ENCODE data around the gene NR6A1. TPM values are rescaled to one million over a fixed set of nuclear protein-coding genes. Genes with fewer than 3 reads are reported as not detected.

NR6A1 gene
- total and polyA plus RNA-seq, 2 experiments from 2014 or later: 44.2 to 139 TPM

DNA sequence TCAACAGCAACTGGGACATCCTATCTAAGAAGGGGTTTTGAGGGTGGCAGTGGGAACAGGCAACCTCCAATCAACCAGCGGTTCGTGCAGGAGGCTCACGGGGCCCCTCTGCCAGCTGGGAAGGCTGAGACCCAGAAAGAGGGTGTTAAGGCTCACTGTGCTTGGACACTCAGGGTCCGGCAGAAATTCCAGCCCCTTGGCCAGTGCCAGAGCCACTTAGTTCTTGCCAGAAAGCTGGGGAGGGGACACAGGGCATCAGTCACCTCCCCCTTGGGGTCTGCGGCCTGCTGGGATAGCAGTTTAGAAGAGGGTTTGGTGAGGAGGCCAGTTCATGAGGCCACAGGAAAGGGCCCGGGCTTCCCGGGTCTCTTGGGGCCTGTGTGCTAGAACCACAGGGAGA is 300.4 kb downstream of the NR6A1 start:
- no peaks in the 10 kb centered on the region for H3K79me2 ChIP-seq (replicated peaks; ENCODE audit: insufficient read depth)
- no peak overlapping the region for H3K4me3 ChIP-seq
- no peaks in the 10 kb centered on the region for H3F3A ChIP-seq (replicated peaks; ENCODE audit: low read depth)
- Mint-ChIP-seq H3K27me3 (ENCODE audit: insufficient read depth, low read depth, poor library complexity) (peaks cover 10% of the 10 kb centered on the region), H3K4me1 (no peaks in the 10 kb centered on the region; the same call in 1 of the 3 replicates), H3K9me3 (no peaks in the 10 kb centered on the region), H3K27ac (no peak overlapping the region), H3K36me3 (ENCODE audit: low read depth) (no peaks in the 10 kb centered on the region), H3K4me3 (no peak overlapping the region)
- no peaks in the 10 kb centered on the region for H3K4me1 ChIP-seq (ENCODE audit: insufficient read depth)
- no peak overlapping the region for H3K4me2 ChIP-seq
- ATAC-seq (no peak), DNase-seq (ENCODE audit: low spot score) (no peak)
- peaks cover under 1% of the 10 kb centered on the region; the same call in 1 of the 2 replicates for H3K27me3 ChIP-seq (ENCODE audit: insufficient read depth)
- no peaks in the 10 kb centered on the region for H3K9me2 ChIP-seq (ENCODE audit: insufficient read depth)
- H3K27ac ChIP-seq (ENCODE audit: low read depth): no peak overlapping the region
- no peaks in the 10 kb centered on the region for H4K20me1 ChIP-seq (replicated peaks; ENCODE audit: insufficient read depth)
- no peaks in the 10 kb centered on the region for H3K36me3 ChIP-seq (ENCODE audit: insufficient read depth)
- TF ChIP-seq NANOG (IDR thresholded peaks at IDR 0.05; ENCODE audit: borderline replicate concordance) (no peak), JUNB (IDR thresholded peaks at IDR 0.05; ENCODE audit: unreplicated experiment) (no peak), CREB1 (CRISPR knock-in tag; IDR thresholded peaks at IDR 0.05; ENCODE audit: low read depth) (no peak), ZNF331 (CRISPR knock-in tag; IDR thresholded peaks at IDR 0.05; ENCODE audit: low read depth) (no peak), ZNF114 (CRISPR knock-in tag; IDR thresholded peaks at IDR 0.05) (no peak), POLR2AphosphoS5 (IDR thresholded peaks at IDR 0.05; ENCODE audit: low read depth) (no peak), EZH2 (IDR thresholded peaks at IDR 0.05; ENCODE audit: low read depth, unreplicated experiment) (no peak), EZH2phosphoT487 (IDR thresholded peaks at IDR 0.05; ENCODE audit: unreplicated experiment) (no peak), STAT1 (IDR thresholded peaks at IDR 0.05; ENCODE audit: unreplicated experiment) (no peak)
- TF ChIP-seq, protein P1, sequence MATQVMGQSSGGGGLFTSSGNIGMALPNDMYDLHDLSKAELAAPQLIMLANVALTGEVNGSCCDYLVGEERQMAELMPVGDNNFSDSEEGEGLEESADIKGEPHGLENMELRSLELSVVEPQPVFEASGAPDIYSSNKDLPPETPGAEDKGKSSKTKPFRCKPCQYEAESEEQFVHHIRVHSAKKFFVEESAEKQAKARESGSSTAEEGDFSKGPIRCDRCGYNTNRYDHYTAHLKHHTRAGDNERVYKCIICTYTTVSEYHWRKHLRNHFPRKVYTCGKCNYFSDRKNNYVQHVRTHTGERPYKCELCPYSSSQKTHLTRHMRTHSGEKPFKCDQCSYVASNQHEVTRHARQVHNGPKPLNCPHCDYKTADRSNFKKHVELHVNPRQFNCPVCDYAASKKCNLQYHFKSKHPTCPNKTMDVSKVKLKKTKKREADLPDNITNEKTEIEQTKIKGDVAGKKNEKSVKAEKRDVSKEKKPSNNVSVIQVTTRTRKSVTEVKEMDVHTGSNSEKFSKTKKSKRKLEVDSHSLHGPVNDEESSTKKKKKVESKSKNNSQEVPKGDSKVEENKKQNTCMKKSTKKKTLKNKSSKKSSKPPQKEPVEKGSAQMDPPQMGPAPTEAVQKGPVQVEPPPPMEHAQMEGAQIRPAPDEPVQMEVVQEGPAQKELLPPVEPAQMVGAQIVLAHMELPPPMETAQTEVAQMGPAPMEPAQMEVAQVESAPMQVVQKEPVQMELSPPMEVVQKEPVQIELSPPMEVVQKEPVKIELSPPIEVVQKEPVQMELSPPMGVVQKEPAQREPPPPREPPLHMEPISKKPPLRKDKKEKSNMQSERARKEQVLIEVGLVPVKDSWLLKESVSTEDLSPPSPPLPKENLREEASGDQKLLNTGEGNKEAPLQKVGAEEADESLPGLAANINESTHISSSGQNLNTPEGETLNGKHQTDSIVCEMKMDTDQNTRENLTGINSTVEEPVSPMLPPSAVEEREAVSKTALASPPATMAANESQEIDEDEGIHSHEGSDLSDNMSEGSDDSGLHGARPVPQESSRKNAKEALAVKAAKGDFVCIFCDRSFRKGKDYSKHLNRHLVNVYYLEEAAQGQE (IDR thresholded peaks at IDR 0.05; ENCODE audit: unreplicated experiment): no peak
- TF ChIP-seq, protein P2, sequence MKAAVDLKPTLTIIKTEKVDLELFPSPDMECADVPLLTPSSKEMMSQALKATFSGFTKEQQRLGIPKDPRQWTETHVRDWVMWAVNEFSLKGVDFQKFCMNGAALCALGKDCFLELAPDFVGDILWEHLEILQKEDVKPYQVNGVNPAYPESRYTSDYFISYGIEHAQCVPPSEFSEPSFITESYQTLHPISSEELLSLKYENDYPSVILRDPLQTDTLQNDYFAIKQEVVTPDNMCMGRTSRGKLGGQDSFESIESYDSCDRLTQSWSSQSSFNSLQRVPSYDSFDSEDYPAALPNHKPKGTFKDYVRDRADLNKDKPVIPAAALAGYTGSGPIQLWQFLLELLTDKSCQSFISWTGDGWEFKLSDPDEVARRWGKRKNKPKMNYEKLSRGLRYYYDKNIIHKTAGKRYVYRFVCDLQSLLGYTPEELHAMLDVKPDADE (IDR thresholded peaks at IDR 0.05): no peak
- TF ChIP-seq, protein P3, sequence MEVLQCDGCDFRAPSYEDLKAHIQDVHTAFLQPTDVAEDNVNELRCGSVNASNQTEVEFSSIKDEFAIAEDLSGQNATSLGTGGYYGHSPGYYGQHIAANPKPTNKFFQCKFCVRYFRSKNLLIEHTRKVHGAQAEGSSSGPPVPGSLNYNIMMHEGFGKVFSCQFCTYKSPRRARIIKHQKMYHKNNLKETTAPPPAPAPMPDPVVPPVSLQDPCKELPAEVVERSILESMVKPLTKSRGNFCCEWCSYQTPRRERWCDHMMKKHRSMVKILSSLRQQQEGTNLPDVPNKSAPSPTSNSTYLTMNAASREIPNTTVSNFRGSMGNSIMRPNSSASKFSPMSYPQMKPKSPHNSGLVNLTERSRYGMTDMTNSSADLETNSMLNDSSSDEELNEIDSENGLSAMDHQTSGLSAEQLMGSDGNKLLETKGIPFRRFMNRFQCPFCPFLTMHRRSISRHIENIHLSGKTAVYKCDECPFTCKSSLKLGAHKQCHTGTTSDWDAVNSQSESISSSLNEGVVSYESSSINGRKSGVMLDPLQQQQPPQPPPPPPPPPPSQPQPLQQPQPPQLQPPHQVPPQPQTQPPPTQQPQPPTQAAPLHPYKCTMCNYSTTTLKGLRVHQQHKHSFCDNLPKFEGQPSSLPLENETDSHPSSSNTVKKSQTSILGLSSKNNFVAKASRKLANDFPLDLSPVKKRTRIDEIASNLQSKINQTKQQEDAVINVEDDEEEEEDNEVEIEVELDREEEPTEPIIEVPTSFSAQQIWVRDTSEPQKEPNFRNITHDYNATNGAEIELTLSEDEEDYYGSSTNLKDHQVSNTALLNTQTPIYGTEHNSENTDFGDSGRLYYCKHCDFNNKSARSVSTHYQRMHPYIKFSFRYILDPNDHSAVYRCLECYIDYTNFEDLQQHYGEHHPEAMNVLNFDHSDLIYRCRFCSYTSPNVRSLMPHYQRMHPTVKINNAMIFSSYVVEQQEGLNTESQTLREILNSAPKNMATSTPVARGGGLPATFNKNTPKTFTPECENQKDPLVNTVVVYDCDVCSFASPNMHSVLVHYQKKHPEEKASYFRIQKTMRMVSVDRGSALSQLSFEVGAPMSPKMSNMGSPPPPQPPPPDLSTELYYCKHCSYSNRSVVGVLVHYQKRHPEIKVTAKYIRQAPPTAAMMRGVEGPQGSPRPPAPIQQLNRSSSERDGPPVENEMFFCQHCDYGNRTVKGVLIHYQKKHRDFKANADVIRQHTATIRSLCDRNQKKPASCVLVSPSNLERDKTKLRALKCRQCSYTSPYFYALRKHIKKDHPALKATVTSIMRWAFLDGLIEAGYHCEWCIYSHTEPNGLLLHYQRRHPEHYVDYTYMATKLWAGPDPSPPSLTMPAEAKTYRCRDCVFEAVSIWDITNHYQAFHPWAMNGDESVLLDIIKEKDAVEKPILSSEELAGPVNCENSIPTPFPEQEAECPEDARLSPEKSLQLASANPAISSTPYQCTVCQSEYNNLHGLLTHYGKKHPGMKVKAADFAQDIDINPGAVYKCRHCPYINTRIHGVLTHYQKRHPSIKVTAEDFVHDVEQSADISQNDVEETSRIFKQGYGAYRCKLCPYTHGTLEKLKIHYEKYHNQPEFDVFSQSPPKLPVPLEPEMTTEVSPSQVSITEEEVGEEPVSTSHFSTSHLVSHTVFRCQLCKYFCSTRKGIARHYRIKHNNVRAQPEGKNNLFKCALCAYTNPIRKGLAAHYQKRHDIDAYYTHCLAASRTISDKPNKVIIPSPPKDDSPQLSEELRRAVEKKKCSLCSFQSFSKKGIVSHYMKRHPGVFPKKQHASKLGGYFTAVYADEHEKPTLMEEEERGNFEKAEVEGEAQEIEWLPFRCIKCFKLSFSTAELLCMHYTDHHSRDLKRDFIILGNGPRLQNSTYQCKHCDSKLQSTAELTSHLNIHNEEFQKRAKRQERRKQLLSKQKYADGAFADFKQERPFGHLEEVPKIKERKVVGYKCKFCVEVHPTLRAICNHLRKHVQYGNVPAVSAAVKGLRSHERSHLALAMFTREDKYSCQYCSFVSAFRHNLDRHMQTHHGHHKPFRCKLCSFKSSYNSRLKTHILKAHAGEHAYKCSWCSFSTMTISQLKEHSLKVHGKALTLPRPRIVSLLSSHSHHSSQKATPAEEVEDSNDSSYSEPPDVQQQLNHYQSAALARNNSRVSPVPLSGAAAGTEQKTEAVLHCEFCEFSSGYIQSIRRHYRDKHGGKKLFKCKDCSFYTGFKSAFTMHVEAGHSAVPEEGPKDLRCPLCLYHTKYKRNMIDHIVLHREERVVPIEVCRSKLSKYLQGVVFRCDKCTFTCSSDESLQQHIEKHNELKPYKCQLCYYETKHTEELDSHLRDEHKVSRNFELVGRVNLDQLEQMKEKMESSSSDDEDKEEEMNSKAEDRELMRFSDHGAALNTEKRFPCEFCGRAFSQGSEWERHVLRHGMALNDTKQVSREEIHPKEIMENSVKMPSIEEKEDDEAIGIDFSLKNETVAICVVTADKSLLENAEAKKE (CRISPR knock-in tag; IDR thresholded peaks at IDR 0.05): no peak
- TF ChIP-seq, protein P4, sequence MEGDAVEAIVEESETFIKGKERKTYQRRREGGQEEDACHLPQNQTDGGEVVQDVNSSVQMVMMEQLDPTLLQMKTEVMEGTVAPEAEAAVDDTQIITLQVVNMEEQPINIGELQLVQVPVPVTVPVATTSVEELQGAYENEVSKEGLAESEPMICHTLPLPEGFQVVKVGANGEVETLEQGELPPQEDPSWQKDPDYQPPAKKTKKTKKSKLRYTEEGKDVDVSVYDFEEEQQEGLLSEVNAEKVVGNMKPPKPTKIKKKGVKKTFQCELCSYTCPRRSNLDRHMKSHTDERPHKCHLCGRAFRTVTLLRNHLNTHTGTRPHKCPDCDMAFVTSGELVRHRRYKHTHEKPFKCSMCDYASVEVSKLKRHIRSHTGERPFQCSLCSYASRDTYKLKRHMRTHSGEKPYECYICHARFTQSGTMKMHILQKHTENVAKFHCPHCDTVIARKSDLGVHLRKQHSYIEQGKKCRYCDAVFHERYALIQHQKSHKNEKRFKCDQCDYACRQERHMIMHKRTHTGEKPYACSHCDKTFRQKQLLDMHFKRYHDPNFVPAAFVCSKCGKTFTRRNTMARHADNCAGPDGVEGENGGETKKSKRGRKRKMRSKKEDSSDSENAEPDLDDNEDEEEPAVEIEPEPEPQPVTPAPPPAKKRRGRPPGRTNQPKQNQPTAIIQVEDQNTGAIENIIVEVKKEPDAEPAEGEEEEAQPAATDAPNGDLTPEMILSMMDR (conservative IDR thresholded peaks at IDR 0.05; ENCODE audit: low read depth in 2 of 2): no peak
- no peak overlapping the region for H2AFZ ChIP-seq
